Transverse colon (tissue), 4 donors: ENCODE results near the gene TTC23. TPM values are rescaled to one million over a fixed set of nuclear protein-coding genes. Genes with fewer than 3 reads are reported as not detected.

ENCODE experiments used
- DNase-seq: peaks from one replicate; pipeline ENCODE4 v3.0.0-alpha.2; 2019
- H3K27ac ChIP-seq, 4 donors: fragments of 200-600 bp; sonication (generic); 2 replicates each; pipeline ENCODE4 v1.5.1; 2016 to 2018; ENCODE audit warnings: inconsistent platforms in 4 of 4
- H3K27me3 ChIP-seq: fragments of 200-600 bp; sonication (generic); 2 replicates; pipeline ENCODE4 v1.5.1; 2017; ENCODE audit warnings: inconsistent platforms
- H3K36me3 ChIP-seq, 4 donors: fragments of 200-600 bp; sonication (generic); 2 replicates each; pipeline ENCODE4 v1.5.1; 2017 to 2019; ENCODE audit warnings: inconsistent platforms in 4 of 4
- H3K4me1 ChIP-seq, 4 donors: fragments of 200-600 bp; sonication (generic); 2 replicates each; pipeline ENCODE4 v1.5.1; 2017 to 2020; ENCODE audit warnings: inconsistent platforms in 4 of 4
- H3K4me3 ChIP-seq, 4 donors: fragments of 200-600 bp; sonication (generic); 1 replicate in 1 of 4; 2 replicates in 3 of 4; pipeline versions ENCODE4 v1.5.1 to v1.6.1; 2017 to 2019; ENCODE audit warnings: inconsistent platforms in 4 of 4
- H3K9me3 ChIP-seq, 2 donors: fragments of 200-600 bp; sonication (generic); 2 replicates each; pipeline ENCODE4 v1.5.1; 2017 to 2019; ENCODE audit warnings: inconsistent platforms in 2 of 2
- CTCF ChIP-seq, 5 experiments: fragments of 200-600 bp in 3 of 5; fragments of 450-650 bp in 2 of 5; sonication (generic) in 3 of 5; IDR thresholded peaks; 1 replicate in 2 of 5; 2 replicates in 3 of 5; pipeline ENCODE4 v1.5.1; 2016 to 2017; ENCODE audit warnings: antibody characterized with exemption in 5 of 5, inconsistent platforms in 3 of 5, mild to moderate bottlenecking in 2 of 5, moderate library complexity in 1 of 5
- EP300 ChIP-seq: sonication (generic); formaldehyde crosslinking; IDR thresholded peaks from one replicate; pipeline ENCODE4 v1.6.1; 2017; ENCODE audit warnings: antibody characterized with exemption, low read depth
- POLR2A ChIP-seq: fragments of 450-650 bp; IDR thresholded peaks from one replicate; pipeline ENCODE4 v1.6.1; 2016; ENCODE audit warnings: antibody characterized with exemption, mild to moderate bottlenecking, moderate library complexity
- POLR2AphosphoS5 ChIP-seq, 3 donors: sonication (generic); formaldehyde crosslinking; IDR thresholded peaks; one replicate each; pipeline ENCODE4 v1.6.1; 2016; ENCODE audit warnings: antibody characterized with exemption in 3 of 3
- whole genome bisulfite sequencing, 2 donors: methylation state at CpG; one replicate each; pipeline ENCODE4 v1.1.5; 2018; ENCODE audit warnings: low coverage in 1 of 2; 5-methylcytosine and 5-hydroxymethylcytosine counted together
- in situ Hi-C, 4 donors: fragments of 200-750 bp; cut with MboI; loops; one replicate each; pipeline versions ENCODE4 v1.15.0 to v1.15.1; 2017; ENCODE audit warnings: low sequenced_read_pairs in 3 of 4, low pct_ligation_motif_present in 1 of 4, low pct_unique_long_range_greater_than_20kb in 1 of 4
- intact Hi-C: fragments of 100-400 bp; cut with DNase I; formaldehyde crosslinking; loops from one replicate; pipeline ENCODE4 v1.15.1; 2023; ENCODE audit warnings: low total_unique reads
- total RNA-seq, 4 donors: library from RNA; depleted of rRNA; stranded (reverse); fragments of >200 nt; gene quantifications; one replicate each; pipeline ENCODE4 v1.1.0, GENCODE V29; 2016

TTC23 gene
- total RNA-seq, 4 donors from 2014 or later, result 7.8 to 23.5 (median 12.5) TPM

- H3K9me3 ChIP-seq, result no peaks in the 10 kb centered on the region
- in situ Hi-C loops, result loop anchor here in 3 of 4 donors (5.0 to 10.0 kb wide), 2 partner anchors 102 to 110 kb away; no protein-coding TSS in a partner anchor
- TF ChIP-seq POLR2AphosphoS5 (IDR thresholded peaks at IDR 0.05) (no peak), EP300 (no peak), POLR2A (no peak), CTCF (IDR thresholded peaks at IDR 0.05) (no peak)
- no peak for DNase-seq
- no peaks in the 10 kb centered on the region for H3K36me3 ChIP-seq
- no peak overlapping the region for H3K4me3 ChIP-seq
- H3K27me3 ChIP-seq, result peaks cover 63% of the 10 kb centered on the region
- peaks cover 0 to 17% (median 12%) of the 10 kb centered on the region in 4 donors for H3K4me1 ChIP-seq
- 74 to 84% methylated on average over 3 to 13 of the region's 13 CpGs for WGBS, 2 donors
- intact Hi-C loops, result no loop called here
- H3K27ac ChIP-seq, result no peak overlapping the region
Observed at GRCh38 chr15:99102332-99103235, 146.8 kb downstream of the TTC23 start.

GRCh38 chr15:99101501-99101900 lies 147.9 kb downstream of the TTC23 start:
- H3K27me3 ChIP-seq, result peaks cover 52% of the 10 kb centered on the region
- no peaks in the 10 kb centered on the region for H3K9me3 ChIP-seq
- in situ Hi-C loops, result loop anchor here in 3 of 4 donors (5.0 to 10.0 kb wide), 2 partner anchors 103 to 111 kb away; no protein-coding TSS in a partner anchor
- H3K4me1 ChIP-seq, result peaks cover 0 to 17% (median 12%) of the 10 kb centered on the region in 4 donors
- no peak overlapping the region for H3K27ac ChIP-seq
- no peak overlapping the region for H3K4me3 ChIP-seq
- DNase-seq, result no peak
- WGBS, 2 donors, result 50 to 72% methylated on average over 2 to 7 of the region's 7 CpGs
- intact Hi-C loops, result no loop called here
- H3K36me3 ChIP-seq, result no peaks in the 10 kb centered on the region
- TF ChIP-seq EP300 (no peak), POLR2A (no peak), CTCF (IDR thresholded peaks at IDR 0.05) (no peak), POLR2AphosphoS5 (IDR thresholded peaks at IDR 0.05) (no peak)

- Histone ChIP-seq H3K27me3 (peaks cover 42% of the 10 kb centered on the region), H3K4me1 (peaks cover 0 to 12% (median 8%) of the 10 kb centered on the region in 4 donors), H3K9me3 (no peaks in the 10 kb centered on the region), H3K27ac (peak overlapping the region in 2 of 4 donors; percentile 19 to 50), H3K36me3 (no peaks in the 10 kb centered on the region), H3K4me3 (peak overlapping the region in 3 of 4 donors; percentile 19 to 40 (median 21))
- in situ Hi-C loops, result loop anchor here in 3 of 4 donors (5.0 to 10.0 kb wide), 2 partner anchors 104 to 112 kb away; no protein-coding TSS in a partner anchor
- DNase-seq, result peak; percentile 83
- intact Hi-C loops, result no loop called here
- peak; percentile 64 to 77 (median 74) for TF ChIP-seq CTCF (IDR thresholded peaks at IDR 0.05)
- no peak for TF ChIP-seq EP300
- 0 to 4% methylated on average over 5 to 32 of the region's 50 CpGs for WGBS, 2 donors
Observed at GRCh38 chr15:99100245-99101173, 148.9 kb downstream of the TTC23 start.
